HepG2 (cell line): ENCODE data around the gene IRX3. TPM values are rescaled to one million over a fixed set of nuclear protein-coding genes. Genes with fewer than 3 reads are reported as not detected.

Experiments
- ATAD3A ChIP-seq: sonication (generic); formaldehyde crosslinking; IDR thresholded peaks from 2 replicates; pipeline ENCODE4 v1.4.0; 2020; ENCODE audit warnings: missing genetic modification reagents
- ATF6 ChIP-seq: sonication (generic); formaldehyde crosslinking; conservative IDR thresholded peaks from 2 replicates; pipeline ENCODE4 v1.4.0; 2020; ENCODE audit warnings: missing genetic modification reagents
- EZH2 ChIP-seq: conservative IDR thresholded peaks from 2 replicates; pipeline ENCODE4 v1.6.1; 2012; ENCODE audit warnings: mild to moderate bottlenecking, low read depth, low read length, moderate library complexity
- FIP1L1 ChIP-seq: fragments of 200-400 bp; formaldehyde crosslinking; IDR thresholded peaks from 2 replicates; pipeline ENCODE4 v1.6.1; 2018; ENCODE audit warnings: low read depth, mild to moderate bottlenecking, low read length, moderate library complexity, borderline replicate concordance; ENCODE audit not compliant: insufficient read depth
- KLF13 ChIP-seq: sonication (generic); formaldehyde crosslinking; IDR thresholded peaks from 2 replicates; pipeline ENCODE4 v1.4.0; 2020; ENCODE audit warnings: mild to moderate bottlenecking, missing genetic modification reagents
- MAFK ChIP-seq, 2 experiments: IDR thresholded peaks in 1 of 2; conservative IDR thresholded peaks in 1 of 2; 2 replicates each; pipeline ENCODE4 v1.6.1; 2011; ENCODE audit warnings: improper control_type of control experiment in 2 of 2, low read length in 2 of 2
- NFKB2 ChIP-seq: sonication (generic); formaldehyde crosslinking; IDR thresholded peaks from 2 replicates; pipeline ENCODE4 v1.4.0; 2020; ENCODE audit warnings: missing genetic modification reagents, borderline replicate concordance
- PCBP1 ChIP-seq: fragments of 200-400 bp; formaldehyde crosslinking; IDR thresholded peaks from 2 replicates; pipeline ENCODE4 v1.6.1; 2017; ENCODE audit warnings: mild to moderate bottlenecking, low read depth, low read length, borderline replicate concordance
- PRMT3 ChIP-seq: sonication (generic); formaldehyde crosslinking; IDR thresholded peaks from 2 replicates; pipeline ENCODE4 v1.8.1; 2022; ENCODE audit warnings: low read depth, mild to moderate bottlenecking, moderate library complexity, missing genetic modification reagents, borderline replicate concordance
- RARA ChIP-seq: IDR thresholded peaks from 2 replicates; pipeline ENCODE4 v1.6.1; 2016; ENCODE audit warnings: missing genetic modification reagents, missing compliant biosample characterization
- SMARCC2 ChIP-seq: fragments of 450-650 bp; IDR thresholded peaks from 2 replicates; pipeline ENCODE4 v1.6.1; 2017; ENCODE audit warnings: antibody characterized with exemption, mild to moderate bottlenecking
- SP4 ChIP-seq: sonication (generic); formaldehyde crosslinking; IDR thresholded peaks from 2 replicates; pipeline ENCODE4 v1.8.1; 2023; ENCODE audit warnings: mild to moderate bottlenecking, missing genetic modification reagents
- TEAD3 ChIP-seq: optimal IDR thresholded peaks from 2 replicates; pipeline ENCODE3; 2016; ENCODE audit warnings: borderline replicate concordance
- TFE3 ChIP-seq: IDR thresholded peaks from 2 replicates; pipeline ENCODE4 v1.6.1; 2016
- ZBTB25 ChIP-seq: IDR thresholded peaks from 2 replicates; pipeline ENCODE4 v1.6.1; 2018; ENCODE audit warnings: missing genetic modification reagents
- ZBTB8A ChIP-seq: sonication (generic); formaldehyde crosslinking; IDR thresholded peaks from 2 replicates; pipeline ENCODE4 v1.4.0; 2020; ENCODE audit warnings: mild to moderate bottlenecking, low read depth, missing genetic modification reagents, borderline replicate concordance
- ZFAT ChIP-seq: sonication (generic); formaldehyde crosslinking; conservative IDR thresholded peaks from 2 replicates; pipeline ENCODE4 v1.8.1; 2023; ENCODE audit warnings: missing genetic modification reagents, inconsistent platforms
- ZFP1 ChIP-seq: IDR thresholded peaks from 2 replicates; pipeline ENCODE4 v1.6.1; 2016
- ZNF33B ChIP-seq: sonication (generic); formaldehyde crosslinking; IDR thresholded peaks from 2 replicates; pipeline ENCODE4 v1.5.1; 2020; ENCODE audit warnings: mild to moderate bottlenecking, missing genetic modification reagents
- ZNF350 ChIP-seq: sonication (generic); formaldehyde crosslinking; IDR thresholded peaks from 2 replicates; pipeline ENCODE4 v1.4.0; 2020; ENCODE audit warnings: mild to moderate bottlenecking, low read depth, missing genetic modification reagents, borderline replicate concordance
- ZNF597 ChIP-seq: sonication (generic); formaldehyde crosslinking; IDR thresholded peaks from 2 replicates; pipeline ENCODE4 v1.5.0; 2020; ENCODE audit warnings: missing genetic modification reagents
- polyA plus RNA-seq, 8 experiments: library from polyadenylated mRNA; depleted of rRNA in 3 of 8; stranded (reverse) in 7 of 8; unstranded in 1 of 8; fragments of >200 nt; fragmentation: Illumina TruSeq in 4 of 8; extraction: Trizol in 4 of 8; gene quantifications; 2 replicates each; pipeline versions ENCODE4 v1.2.1 to v1.2.3, GENCODE V29; 2011 to 2016; ENCODE audit warnings: low read depth in 4 of 8, missing spikeins in 1 of 8, mixed read lengths in 1 of 8; ENCODE audit not compliant: insufficient read depth in 1 of 8
- total RNA-seq, 5 experiments: library from RNA; depleted of rRNA; stranded (reverse); fragments of >200 nt; fragmentation: Illumina TruSeq; extraction: Trizol; gene quantifications; 2 replicates each; pipeline ENCODE4 v1.2.3, GENCODE V29; 2016; ENCODE audit warnings: low read depth in 1 of 5
- TF ChIP-seq, protein P1 (sequence below): sonication (generic); formaldehyde crosslinking; IDR thresholded peaks from 2 replicates; pipeline ENCODE4 v1.4.0; 2020; ENCODE audit warnings: missing genetic modification reagents

IRX3 gene
- total and polyA plus RNA-seq, 2 of the 13 experiments (the other 11 are each of a cell fraction or from before 2014, with no cell fraction given), result 9.2 to 16.4 TPM

GRCh38 chr16:54286366-54287130 is at the start of gene IRX3 (continued):
- TF ChIP-seq ZBTB25, result peak; percentile 67; the same call in 1 of the 2 replicates
- TF ChIP-seq FIP1L1, result no peak
- no peak for TF ChIP-seq PRMT3
- TF ChIP-seq ATF6 (CRISPR knock-in tag), result no peak
- TF ChIP-seq ZBTB8A, result no peak
- no peak for TF ChIP-seq MAFK (conservative IDR thresholded peaks at IDR 0.05 in 1 of 2, IDR thresholded peaks at IDR 0.05 in 1 of 2; ENCODE audit: low read length in 2 of 2)
- TF ChIP-seq ZNF33B (CRISPR knock-in tag), result no peak; the same call in 1 of the 2 replicates
- no peak; the same call in none of the 2 replicates for TF ChIP-seq TFE3 (CRISPR knock-in tag)
- TF ChIP-seq ZFP1 (CRISPR knock-in tag), result no peak
- no peak for TF ChIP-seq KLF13 (CRISPR knock-in tag)
- peak; percentile 54; the same call in 1 of the 2 replicates for TF ChIP-seq NFKB2
- TF ChIP-seq ZFAT, result no peak
- peak; percentile 76; the same call in 1 of the 2 replicates for TF ChIP-seq SP4 (CRISPR knock-in tag)
- TF ChIP-seq TEAD3 (CRISPR knock-in tag), result no peak
- TF ChIP-seq SMARCC2, result no peak
- TF ChIP-seq PCBP1, result peak; percentile 91; the same call in 1 of the 2 replicates
- TF ChIP-seq, protein P1, sequence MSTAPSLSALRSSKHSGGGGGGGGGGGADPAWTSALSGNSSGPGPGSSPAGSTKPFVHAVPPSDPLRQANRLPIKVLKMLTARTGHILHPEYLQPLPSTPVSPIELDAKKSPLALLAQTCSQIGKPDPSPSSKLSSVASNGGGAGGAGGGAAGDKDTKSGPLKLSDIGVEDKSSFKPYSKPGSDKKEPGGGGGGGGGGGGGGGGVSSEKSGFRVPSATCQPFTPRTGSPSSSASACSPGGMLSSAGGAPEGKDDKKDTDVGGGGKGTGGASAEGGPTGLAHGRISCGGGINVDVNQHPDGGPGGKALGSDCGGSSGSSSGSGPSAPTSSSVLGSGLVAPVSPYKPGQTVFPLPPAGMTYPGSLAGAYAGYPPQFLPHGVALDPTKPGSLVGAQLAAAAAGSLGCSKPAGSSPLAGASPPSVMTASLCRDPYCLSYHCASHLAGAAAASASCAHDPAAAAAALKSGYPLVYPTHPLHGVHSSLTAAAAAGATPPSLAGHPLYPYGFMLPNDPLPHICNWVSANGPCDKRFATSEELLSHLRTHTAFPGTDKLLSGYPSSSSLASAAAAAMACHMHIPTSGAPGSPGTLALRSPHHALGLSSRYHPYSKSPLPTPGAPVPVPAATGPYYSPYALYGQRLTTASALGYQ (CRISPR knock-in tag), result no peak
- TF ChIP-seq ZNF350 (CRISPR knock-in tag), result 0 out of 2 replicates have a peak, but pooled peaks have one; percentile 40
- no peak for TF ChIP-seq EZH2
- no peak for TF ChIP-seq ZNF597 (CRISPR knock-in tag)
- 0 out of 2 replicates have a peak, but pooled peaks have one; percentile 33 for TF ChIP-seq RARA
- no peak for TF ChIP-seq ATAD3A (CRISPR knock-in tag)
